Fibroblast of mammary gland (primary cell): ENCODE results near the gene PARVG.

Experiments
- DNase-seq: peaks from one replicate; pipeline ENCODE4 v3.0.0-alpha.2; 2010; ENCODE audit warnings: low read depth
- H3K4me3 ChIP-seq: 2 replicates; pipeline ENCODE4 v1.5.1; 2011; ENCODE audit warnings: low read depth, mild to moderate bottlenecking, low read length, moderate library complexity; ENCODE audit not compliant: control insufficient read depth
- TF ChIP-seq, protein P1 (sequence below): conservative IDR thresholded peaks from 2 replicates; pipeline ENCODE4 v1.5.1; 2011; ENCODE audit warnings: low read depth, low read length, inconsistent platforms; ENCODE audit not compliant: control insufficient read depth, insufficient read depth

Gene PARVG

DNA sequence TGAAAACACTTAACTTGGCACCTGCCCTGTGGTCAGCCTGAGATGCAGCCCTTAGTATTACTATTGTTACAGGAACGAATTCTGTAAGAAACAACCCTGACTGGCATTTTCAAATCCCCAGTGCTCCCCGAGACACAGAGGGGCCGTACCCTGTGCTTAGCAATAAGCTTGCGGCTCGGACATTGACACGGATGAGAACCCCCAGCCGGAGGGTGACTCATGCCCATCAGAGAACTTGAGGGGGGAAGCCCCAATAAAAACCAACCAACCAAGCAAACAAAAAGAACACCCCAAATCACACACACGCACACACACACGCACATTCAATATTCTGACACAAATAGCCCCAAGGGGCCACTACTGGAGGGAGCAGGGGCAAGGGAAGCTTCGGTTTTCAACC is 68.2 kb downstream of the PARVG start:
- TF ChIP-seq, protein P1, sequence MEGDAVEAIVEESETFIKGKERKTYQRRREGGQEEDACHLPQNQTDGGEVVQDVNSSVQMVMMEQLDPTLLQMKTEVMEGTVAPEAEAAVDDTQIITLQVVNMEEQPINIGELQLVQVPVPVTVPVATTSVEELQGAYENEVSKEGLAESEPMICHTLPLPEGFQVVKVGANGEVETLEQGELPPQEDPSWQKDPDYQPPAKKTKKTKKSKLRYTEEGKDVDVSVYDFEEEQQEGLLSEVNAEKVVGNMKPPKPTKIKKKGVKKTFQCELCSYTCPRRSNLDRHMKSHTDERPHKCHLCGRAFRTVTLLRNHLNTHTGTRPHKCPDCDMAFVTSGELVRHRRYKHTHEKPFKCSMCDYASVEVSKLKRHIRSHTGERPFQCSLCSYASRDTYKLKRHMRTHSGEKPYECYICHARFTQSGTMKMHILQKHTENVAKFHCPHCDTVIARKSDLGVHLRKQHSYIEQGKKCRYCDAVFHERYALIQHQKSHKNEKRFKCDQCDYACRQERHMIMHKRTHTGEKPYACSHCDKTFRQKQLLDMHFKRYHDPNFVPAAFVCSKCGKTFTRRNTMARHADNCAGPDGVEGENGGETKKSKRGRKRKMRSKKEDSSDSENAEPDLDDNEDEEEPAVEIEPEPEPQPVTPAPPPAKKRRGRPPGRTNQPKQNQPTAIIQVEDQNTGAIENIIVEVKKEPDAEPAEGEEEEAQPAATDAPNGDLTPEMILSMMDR, result no peak
- DNase-seq, result no peak
- H3K4me3 ChIP-seq, result no peak overlapping the region

DNA sequence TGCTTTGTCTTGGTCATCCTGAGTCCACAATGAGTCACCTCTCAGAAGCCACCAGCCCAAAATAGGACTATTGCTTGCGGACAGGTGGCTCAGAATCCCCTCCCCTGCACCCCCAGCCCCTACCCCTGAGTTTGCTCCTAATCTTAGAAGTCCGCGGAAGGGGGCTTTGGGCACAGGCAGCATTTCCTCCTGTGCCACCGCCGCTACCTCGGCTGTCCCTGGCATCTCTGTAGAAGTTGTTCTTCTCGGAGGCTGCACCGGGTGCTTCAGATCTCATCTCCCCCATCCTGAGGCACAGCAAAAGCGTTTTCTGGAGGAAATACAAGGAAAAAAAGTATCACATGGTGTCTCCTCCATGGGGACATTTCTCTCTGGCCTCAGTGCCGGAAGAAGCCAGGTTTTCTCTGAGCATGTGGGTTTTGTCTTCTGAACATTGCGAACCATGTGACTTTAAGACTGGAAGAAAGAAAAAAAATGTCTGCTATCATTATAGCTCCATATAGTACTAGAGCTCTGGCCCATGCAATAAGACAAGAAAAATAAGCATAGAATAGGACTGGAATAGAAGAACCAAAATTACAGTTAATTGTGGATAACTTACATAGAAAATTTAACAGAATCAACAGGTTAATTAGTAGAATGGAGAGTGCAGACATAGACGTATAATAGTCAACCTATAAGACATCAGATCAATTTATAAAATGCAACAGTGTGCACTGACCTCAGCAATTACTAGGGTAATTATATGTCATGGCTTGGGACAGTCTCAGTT is 68.8 kb downstream of the PARVG start:
- no peak overlapping the region for H3K4me3 ChIP-seq
- TF ChIP-seq, protein P1, result no peak
- no peak for DNase-seq

DNA sequence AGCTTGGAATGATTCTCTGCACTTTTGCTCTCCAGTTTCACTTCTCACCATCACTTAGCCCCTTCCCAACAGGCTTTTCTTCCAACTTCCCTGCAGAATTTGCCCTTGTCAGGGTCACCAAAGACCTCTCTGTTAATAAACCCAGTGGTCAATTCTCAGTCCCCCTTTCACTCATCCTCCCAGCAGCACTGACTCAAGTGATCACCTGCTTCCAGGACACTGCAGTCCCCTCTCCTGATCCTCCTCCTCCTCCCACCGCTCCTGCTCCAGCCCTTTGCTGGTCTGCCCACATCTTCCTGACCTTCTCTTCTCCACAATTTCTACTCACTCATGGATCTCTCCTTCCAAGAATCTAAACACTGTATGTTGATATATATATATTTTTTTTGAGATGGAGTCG is 74.1 kb downstream of the PARVG start:
- TF ChIP-seq, protein P1, result no peak
- no peak overlapping the region for H3K4me3 ChIP-seq
- DNase-seq, result no peak

DNA sequence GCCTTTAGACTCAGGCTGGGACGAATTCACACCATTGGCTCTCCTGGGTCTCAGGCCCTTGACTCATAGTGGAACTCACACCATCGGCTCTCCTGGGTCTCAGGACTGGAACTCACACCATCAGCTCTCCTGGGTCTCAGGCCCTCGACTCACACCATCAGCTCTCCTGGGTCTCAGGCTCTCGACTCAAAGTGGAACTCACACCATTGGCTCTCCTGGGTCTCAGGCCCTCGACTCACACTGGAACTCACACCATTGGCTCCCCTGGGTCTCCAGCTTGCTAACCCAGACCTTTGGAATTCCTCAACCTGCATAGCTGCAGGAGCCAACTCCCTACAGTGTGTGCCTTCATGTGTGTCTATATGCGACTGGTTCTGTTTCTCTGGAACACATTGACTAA is 75.4 kb downstream of the PARVG start:
- no peak overlapping the region for H3K4me3 ChIP-seq
- DNase-seq, result no peak
- TF ChIP-seq, protein P1, result no peak

DNA sequence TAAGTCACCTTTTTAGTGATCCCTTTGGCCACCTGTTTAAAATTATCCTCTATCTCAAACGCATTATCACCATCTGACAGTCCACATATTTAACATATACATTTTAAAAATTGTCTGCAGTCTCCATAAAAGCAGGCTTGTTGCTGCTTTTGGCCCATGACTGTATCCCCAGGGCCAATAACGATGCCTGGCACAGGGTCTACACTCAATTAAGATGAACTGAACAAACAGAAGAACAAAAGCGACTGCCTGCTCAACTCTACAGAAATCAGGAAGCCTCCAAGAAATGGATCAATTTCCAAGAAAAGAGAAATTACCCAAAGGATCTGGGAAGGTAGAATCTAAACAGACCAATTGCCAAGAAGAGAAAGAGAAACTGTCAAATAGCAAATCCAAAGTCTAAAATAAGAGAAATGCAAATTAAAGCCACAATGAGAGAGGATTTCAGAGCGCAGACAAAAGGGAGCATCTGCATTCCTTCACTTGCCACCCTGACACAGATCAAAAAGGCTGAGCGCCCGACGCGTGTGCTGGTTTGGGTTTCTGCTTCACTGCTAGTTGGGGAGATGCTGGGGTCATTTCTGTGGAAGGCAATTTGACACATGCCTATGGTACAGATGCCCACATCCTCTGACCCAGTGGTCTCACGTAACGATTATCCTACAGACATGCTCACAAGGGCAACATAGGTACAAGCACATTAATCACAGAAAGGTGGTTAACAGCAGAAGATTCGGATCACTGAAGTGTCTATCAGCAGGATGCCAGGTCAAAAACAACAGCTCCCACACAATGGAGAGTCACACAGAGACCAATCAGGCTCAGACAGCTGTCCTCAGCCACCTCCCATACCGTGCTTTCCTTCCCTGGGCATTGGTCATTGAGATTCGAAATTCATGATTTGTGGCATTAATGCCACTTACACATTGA is 76.1 kb downstream of the PARVG start:
- H3K4me3 ChIP-seq, result no peak overlapping the region
- TF ChIP-seq, protein P1, result no peak
- DNase-seq, result no peak
